ENCODE results near the gene NOP14. TPM values are rescaled to one million over a fixed set of nuclear protein-coding genes. Genes with fewer than 3 reads are reported as not detected.
"Not testable (repeated sequence)": the region's sequence is repeated elsewhere in the genome, so short reads cannot be mapped to it uniquely, and the experiment has no call there.

NOP14 gene
- polyA plus RNA-seq, 1 of the 3 experiments (the other 2 are of a cell fraction): 9.8 TPM

DNA sequence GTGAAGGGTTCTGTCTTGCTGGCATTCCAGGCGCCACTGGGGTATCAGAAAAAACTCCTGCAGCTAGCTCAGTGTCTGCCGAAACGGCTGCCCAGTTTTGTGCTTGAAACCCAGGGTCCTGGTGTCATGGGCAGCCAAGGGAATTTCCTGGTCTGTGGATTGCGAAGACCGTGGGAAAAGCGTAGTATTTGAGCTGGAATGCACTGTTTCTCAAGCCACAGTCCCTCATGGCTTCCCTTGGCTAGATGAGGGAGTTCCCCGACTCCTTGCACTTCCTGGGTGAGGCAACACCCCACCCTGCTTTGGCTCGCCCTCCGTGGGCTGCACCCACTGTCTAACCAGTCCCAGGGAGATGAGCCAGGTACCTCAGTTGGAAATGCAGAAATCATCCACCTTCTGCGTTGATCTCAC, 40.1 kb downstream of the NOP14 start (continued):
- TF ChIP-seq MEF2A (IDR thresholded peaks at IDR 0.05; ENCODE audit: borderline replicate concordance, low read depth) (no peak), MAX (IDR thresholded peaks at IDR 0.05; ENCODE audit: low read depth) (no peak), NRF1 (IDR thresholded peaks at IDR 0.05; ENCODE audit: low read depth, low read length) (no peak), TCF12 (IDR thresholded peaks at IDR 0.05) (no peak), JUND (IDR thresholded peaks at IDR 0.05) (no peak), SMC3 (IDR thresholded peaks at IDR 0.05; ENCODE audit: low read depth, low read length) (no peak)
- TF ChIP-seq, protein P1, sequence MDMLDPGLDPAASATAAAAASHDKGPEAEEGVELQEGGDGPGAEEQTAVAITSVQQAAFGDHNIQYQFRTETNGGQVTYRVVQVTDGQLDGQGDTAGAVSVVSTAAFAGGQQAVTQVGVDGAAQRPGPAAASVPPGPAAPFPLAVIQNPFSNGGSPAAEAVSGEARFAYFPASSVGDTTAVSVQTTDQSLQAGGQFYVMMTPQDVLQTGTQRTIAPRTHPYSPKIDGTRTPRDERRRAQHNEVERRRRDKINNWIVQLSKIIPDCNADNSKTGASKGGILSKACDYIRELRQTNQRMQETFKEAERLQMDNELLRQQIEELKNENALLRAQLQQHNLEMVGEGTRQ (IDR thresholded peaks at IDR 0.05; ENCODE audit: borderline replicate concordance, low read depth, low read length): no peak

- DNase-seq; H3K27me3 ChIP-seq (ENCODE audit: insufficient read depth); H3K4me2 ChIP-seq; H3F3A ChIP-seq (replicated peaks; ENCODE audit: insufficient read depth); CTCF ChIA-PET; H3K4me3 ChIP-seq (ENCODE audit: low read depth in 2 of 2, low read length in 1 of 2); H3K9me2 ChIP-seq; H2AFZ ChIP-seq (ENCODE audit: low read depth); H3K9me3 ChIP-seq; POLR2A ChIA-PET; H3K27ac ChIP-seq (ENCODE audit: low read depth in 2 of 2, low read length in 1 of 2); H3K4me1 ChIP-seq (ENCODE audit: control insufficient read depth in 1 of 2, insufficient read depth in 2 of 2, low read depth in 1 of 2, low read length in 1 of 2); H3K9ac ChIP-seq: not testable (repeated sequence)
- Histone ChIP-seq H4K20me1 (ENCODE audit: insufficient read depth) (peaks cover 28% of the 10 kb centered on the region), H3K36me3 (replicated peaks in 1 of 2; ENCODE audit: control insufficient read depth in 1 of 2, insufficient read depth in 2 of 2, low read length in 1 of 2) (peaks cover 35 to 40% of the 10 kb centered on the region in 2 experiments), H3K79me2 (ENCODE audit: insufficient read depth) (peaks cover 53% of the 10 kb centered on the region)
- 61% methylated on average over 3 of the region's 7 CpGs for WGBS (ENCODE audit: low lambda C conversion rate)
These were observed 40.6 kb downstream of the NOP14 start for GRCh38 chr4:2922453-2923101.

GRCh38 chr4:2918714-2919113, 44.5 kb downstream of the NOP14 start:
- peaks cover 12 to 41% of the 10 kb centered on the region in 2 experiments for H3K36me3 ChIP-seq (replicated peaks in 1 of 2; ENCODE audit: control insufficient read depth in 1 of 2, insufficient read depth in 2 of 2, low read length in 1 of 2)
- H3K9me3 ChIP-seq; H3K9me2 ChIP-seq; H3F3A ChIP-seq (replicated peaks; ENCODE audit: insufficient read depth); DNase-seq; H3K4me1 ChIP-seq (ENCODE audit: control insufficient read depth in 1 of 2, insufficient read depth in 2 of 2, low read depth in 1 of 2, low read length in 1 of 2); H3K4me2 ChIP-seq; H3K27ac ChIP-seq (ENCODE audit: low read depth in 2 of 2, low read length in 1 of 2); H3K9ac ChIP-seq; H3K27me3 ChIP-seq (ENCODE audit: insufficient read depth); H3K4me3 ChIP-seq (ENCODE audit: low read depth in 2 of 2, low read length in 1 of 2); H2AFZ ChIP-seq (ENCODE audit: low read depth): not testable (repeated sequence)
- 95% methylated on average over 8 of the region's 8 CpGs for WGBS (ENCODE audit: low lambda C conversion rate)
- H4K20me1 ChIP-seq (ENCODE audit: insufficient read depth): peaks cover 16% of the 10 kb centered on the region; the same call in 1 of the 2 replicates
- POLR2A ChIA-PET: interaction anchor here (0.6 kb wide), 1 partner anchor 80 kb away, joined by 3 read pairs; no protein-coding TSS in a partner anchor
- CTCF ChIA-PET: interaction anchor here (0.8 kb wide), 1 partner anchor 36 kb away, joined by 3 read pairs; no protein-coding TSS in a partner anchor
- H3K79me2 ChIP-seq (ENCODE audit: insufficient read depth): peaks cover 67% of the 10 kb centered on the region

- H3K9ac ChIP-seq; CTCF ChIA-PET; H3K9me3 ChIP-seq; H3K27ac ChIP-seq (ENCODE audit: low read depth in 2 of 2, low read length in 1 of 2); H2AFZ ChIP-seq (ENCODE audit: low read depth); H3K4me2 ChIP-seq; DNase-seq; H3K4me1 ChIP-seq (ENCODE audit: control insufficient read depth in 1 of 2, insufficient read depth in 2 of 2, low read depth in 1 of 2, low read length in 1 of 2); H3F3A ChIP-seq (replicated peaks; ENCODE audit: insufficient read depth); H3K27me3 ChIP-seq (ENCODE audit: insufficient read depth); H3K4me3 ChIP-seq (ENCODE audit: low read depth in 2 of 2, low read length in 1 of 2); H3K9me2 ChIP-seq: not testable (repeated sequence)
- Histone ChIP-seq H3K36me3 (replicated peaks in 1 of 2; ENCODE audit: control insufficient read depth in 1 of 2, insufficient read depth in 2 of 2, low read length in 1 of 2) (peaks cover 9 to 44% of the 10 kb centered on the region in 2 experiments), H4K20me1 (ENCODE audit: insufficient read depth) (peaks cover 16% of the 10 kb centered on the region; the same call in 1 of the 2 replicates), H3K79me2 (ENCODE audit: insufficient read depth) (peaks cover 67% of the 10 kb centered on the region)
- POLR2A ChIA-PET: interaction anchor here (0.6 kb wide), 1 partner anchor 79 kb away, joined by 3 read pairs; no protein-coding TSS in a partner anchor
- 100% methylated on average over 2 of the region's 2 CpGs for WGBS (ENCODE audit: low lambda C conversion rate)
These were observed 44.9 kb downstream of the NOP14 start for GRCh38 chr4:2918300-2918699.

- POLR2A ChIA-PET; H3K9ac ChIP-seq; H3F3A ChIP-seq (replicated peaks; ENCODE audit: insufficient read depth); H3K4me3 ChIP-seq (ENCODE audit: low read depth in 2 of 2, low read length in 1 of 2); DNase-seq; CTCF ChIA-PET; H3K27ac ChIP-seq (ENCODE audit: low read depth in 2 of 2, low read length in 1 of 2); H3K9me2 ChIP-seq; H3K4me2 ChIP-seq; H3K27me3 ChIP-seq (ENCODE audit: insufficient read depth); H4K20me1 ChIP-seq (ENCODE audit: insufficient read depth); H2AFZ ChIP-seq (ENCODE audit: low read depth); H3K4me1 ChIP-seq (ENCODE audit: control insufficient read depth in 1 of 2, insufficient read depth in 2 of 2, low read depth in 1 of 2, low read length in 1 of 2); H3K9me3 ChIP-seq: not testable (repeated sequence)
- Histone ChIP-seq H3K36me3 (replicated peaks in 1 of 2; ENCODE audit: control insufficient read depth in 1 of 2, insufficient read depth in 2 of 2, low read length in 1 of 2) (peaks cover 10 to 42% of the 10 kb centered on the region in 2 experiments), H3K79me2 (ENCODE audit: insufficient read depth) (peaks cover 51% of the 10 kb centered on the region)
- 100% methylated on average over 2 of the region's 2 CpGs for WGBS (ENCODE audit: low lambda C conversion rate)
These were observed 46.5 kb downstream of the NOP14 start for GRCh38 chr4:2916696-2917095.

All from SK-N-SH (cell line).